Mucosa of gallbladder (tissue), 1 donor: ENCODE data around the gene HEXD. TPM values are rescaled to one million over a fixed set of nuclear protein-coding genes. Genes with fewer than 3 reads are reported as not detected.
"Not testable (repeated sequence)": the region's sequence is repeated elsewhere in the genome, so short reads cannot be mapped to it uniquely, and the experiment has no call there.

Experiments
- DNase-seq: peaks from one replicate; pipeline ENCODE4 v3.0.0-alpha.2; 2020; ENCODE audit warnings: low spot score
- total RNA-seq: library from RNA; stranded (reverse); gene quantifications from one replicate; pipeline ENCODE4 v1.2.1, GENCODE V29; 2021
- donor health status: DM: no; HTN: no; CAD: no.

HEXD gene
- total RNA-seq, 1 donor from 2014 or later: 55.1 TPM

GRCh38 chr17:82382220-82382932 is 35.8 kb upstream of the HEXD start:
- not testable (repeated sequence) for DNase-seq

- DNase-seq: no peak
These were observed 35.3 kb upstream of the HEXD start for GRCh38 chr17:82382933-82383255.

- DNase-seq: no peak
These were observed 34.7 kb upstream of the HEXD start for GRCh38 chr17:82383411-82383810.

- DNase-seq: no peak
These were observed 34.0 kb upstream of the HEXD start for GRCh38 chr17:82384051-82384729.

- peak; percentile 53 for DNase-seq
These were observed 33.2 kb upstream of the HEXD start for GRCh38 chr17:82384730-82385481.

- no peak for DNase-seq
These were observed 32.4 kb upstream of the HEXD start for GRCh38 chr17:82385559-82386254.

GRCh38 chr17:82386255-82386831 is 31.8 kb upstream of the HEXD start:
- no peak for DNase-seq

- DNase-seq: no peak
These were observed 31.1 kb upstream of the HEXD start for GRCh38 chr17:82386881-82387704.

- no peak for DNase-seq
These were observed 30.4 kb upstream of the HEXD start for GRCh38 chr17:82387705-82388106.

- no peak for DNase-seq
These were observed 29.8 kb upstream of the HEXD start for GRCh38 chr17:82388223-82388921.

GRCh38 chr17:82388922-82389283 is 29.2 kb upstream of the HEXD start:
- no peak for DNase-seq

GRCh38 chr17:82389379-82389778 is 28.8 kb upstream of the HEXD start:
- DNase-seq: no peak

- no peak for DNase-seq
These were observed 27.9 kb upstream of the HEXD start for GRCh38 chr17:82390015-82390859.

- no peak for DNase-seq
These were observed 27.2 kb upstream of the HEXD start for GRCh38 chr17:82390860-82391435.

GRCh38 chr17:82391496-82392066 is 26.6 kb upstream of the HEXD start:
- DNase-seq: no peak

GRCh38 chr17:82392209-82392920 is 25.8 kb upstream of the HEXD start:
- no peak for DNase-seq

GRCh38 chr17:82392941-82393340 is 25.2 kb upstream of the HEXD start:
- no peak for DNase-seq

- DNase-seq: no peak
These were observed 23.9 kb upstream of the HEXD start for GRCh38 chr17:82394278-82394677.
